Panc1 (cell line): Measurements from ENCODE around the gene EAF2. TPM values are rescaled to one million over a fixed set of nuclear protein-coding genes. Genes with fewer than 3 reads are reported as not detected.

Source experiments
- ATAC-seq: fragments of 200-7000 bp; cut with Tn5 transposase; 2 replicates; pipeline ENCODE4 v1.9.1; 2020; ENCODE audit warnings: mild to moderate bottlenecking, moderate library complexity
- BruUV-seq: library from RNA; stranded (reverse); fragments of 400-500 nt; replicated peaks from 2 replicates; lab custom pipeline; 2021; lab: Mats Ljungman, UMichigan
- CTCF ChIA-PET: fragments of 300-600 bp; sonication (Branson Sonifier 250); formaldehyde crosslinking; loops from one replicate; lab custom pipeline; 2022; ENCODE audit warnings: antibody characterized with exemption; lab: Charles Lee
- POLR2A ChIA-PET: fragments of 300-600 bp; sonication (Branson Sonifier 250); formaldehyde crosslinking; loops from one replicate; lab custom pipeline; 2022; ENCODE audit warnings: antibody characterized with exemption; lab: Charles Lee
- DNase-seq: peaks from one replicate; pipeline ENCODE4 v3.0.0-alpha.2; 2010; ENCODE audit warnings: low read depth, low spot score
- H3K27ac ChIP-seq: 2 replicates; pipeline ENCODE4 v1.5.1; 2011; ENCODE audit warnings: mild to moderate bottlenecking, low read length, inconsistent platforms
- H3K27me3 ChIP-seq: fragments of 200-500 bp; sonication (Bioruptor generic); 2 replicates; pipeline ENCODE4 v1.6.0; 2014; ENCODE audit warnings: low read length, inconsistent platforms; ENCODE audit not compliant: control insufficient read depth, insufficient read depth
- H3K36me3 ChIP-seq: fragments of 200-500 bp; sonication (Bioruptor generic); 2 replicates; pipeline ENCODE4 v1.5.1; 2014; ENCODE audit warnings: inconsistent platforms, mild to moderate bottlenecking, low read length, moderate library complexity; ENCODE audit not compliant: control insufficient read depth, insufficient read depth
- H3K4me1 ChIP-seq: 2 replicates; pipeline ENCODE4 v1.5.1; 2011; ENCODE audit warnings: inconsistent platforms, mild to moderate bottlenecking, low read length, moderate library complexity; ENCODE audit not compliant: control insufficient read depth, insufficient read depth
- H3K4me3 ChIP-seq, 2 experiments: 2 replicates each; pipeline ENCODE4 v1.5.1; 2011 to 2012; ENCODE audit warnings: low read depth in 2 of 2, low read length in 2 of 2, mild to moderate bottlenecking in 2 of 2, inconsistent platforms in 1 of 2, moderate library complexity in 1 of 2
- H3K9me3 ChIP-seq: fragments of 200-500 bp; sonication (Bioruptor generic); 2 replicates; pipeline ENCODE4 v1.5.1; 2014; ENCODE audit warnings: low read depth, mild to moderate bottlenecking, inconsistent platforms, low read length, moderate library complexity; ENCODE audit not compliant: control insufficient read depth, insufficient read depth
- POLR2AphosphoS5 ChIP-seq: IDR thresholded peaks from 2 replicates; pipeline ENCODE4 v1.6.1; 2012; ENCODE audit warnings: mild to moderate bottlenecking, low read depth, low read length, moderate library complexity
- SIN3A ChIP-seq: IDR thresholded peaks from 2 replicates; pipeline ENCODE4 v1.6.1; 2012; ENCODE audit warnings: low read depth, mild to moderate bottlenecking, low read length, moderate library complexity, borderline replicate concordance; ENCODE audit not compliant: insufficient read depth
- TCF7L2 ChIP-seq: IDR thresholded peaks from 2 replicates; pipeline ENCODE4 v1.6.1; 2011; ENCODE audit warnings: mild to moderate bottlenecking, low read depth, low read length, inconsistent platforms
- in situ Hi-C: cut with HindIII; loops from 2 replicates; pipeline ENCODE4 v1.10.0; 2016; ENCODE audit warnings: low sequenced_read_pairs, low pct_unique_long_range_greater_than_20kb
- intact Hi-C: fragments of 100-400 bp; cut with micrococcal nuclease; formaldehyde crosslinking; loops from one replicate; pipeline ENCODE4 v1.10.0; 2022; ENCODE audit not compliant: unreplicated experiment
- total RNA-seq: library from RNA; stranded (reverse); gene quantifications from one replicate; pipeline ENCODE4 v1.2.1, GENCODE V29; 2021; ENCODE audit not compliant: unreplicated experiment
- TF ChIP-seq, protein P1 (sequence below): fragments of 450-650 bp; IDR thresholded peaks from 2 replicates; pipeline ENCODE4 v1.5.1; 2017; ENCODE audit warnings: mild to moderate bottlenecking
- TF ChIP-seq, protein P2 (sequence below), 2 experiments: IDR thresholded peaks; 2 replicates each; pipeline ENCODE4 v1.6.1; 2011 to 2012; ENCODE audit warnings: low read depth in 2 of 2, control low read depth in 1 of 2, low read length in 1 of 2, mild to moderate bottlenecking in 1 of 2, moderate library complexity in 1 of 2; ENCODE audit not compliant: insufficient read depth in 1 of 2

EAF2 gene
- total RNA-seq, 1 experiment from 2014 or later = 5.3 TPM

DNA sequence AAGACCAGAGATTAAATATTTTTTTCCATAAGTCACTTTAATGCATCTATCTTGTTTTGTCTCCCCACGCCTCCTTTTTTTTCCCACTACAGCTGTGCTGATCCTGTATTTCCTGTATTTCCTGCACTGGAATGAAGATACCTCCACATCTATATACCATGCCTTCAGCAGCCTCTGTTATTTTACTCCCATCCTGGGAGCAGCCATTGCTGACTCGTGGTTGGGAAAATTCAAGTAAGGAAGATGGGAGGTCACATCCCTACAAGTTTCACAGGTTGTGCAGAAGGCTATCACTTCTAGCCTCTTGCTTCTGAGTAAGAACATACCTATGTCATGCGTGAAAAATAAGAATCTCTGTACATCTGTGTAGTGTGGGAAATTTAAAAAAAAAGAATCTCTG is 62.3 kb downstream of the EAF2 start:
- BruUV-seq = no TSS peak
- POLR2A ChIA-PET = no interaction called here
- TF ChIP-seq SIN3A (no peak), POLR2AphosphoS5 (no peak), TCF7L2 (no peak)
- TF ChIP-seq, protein P1, sequence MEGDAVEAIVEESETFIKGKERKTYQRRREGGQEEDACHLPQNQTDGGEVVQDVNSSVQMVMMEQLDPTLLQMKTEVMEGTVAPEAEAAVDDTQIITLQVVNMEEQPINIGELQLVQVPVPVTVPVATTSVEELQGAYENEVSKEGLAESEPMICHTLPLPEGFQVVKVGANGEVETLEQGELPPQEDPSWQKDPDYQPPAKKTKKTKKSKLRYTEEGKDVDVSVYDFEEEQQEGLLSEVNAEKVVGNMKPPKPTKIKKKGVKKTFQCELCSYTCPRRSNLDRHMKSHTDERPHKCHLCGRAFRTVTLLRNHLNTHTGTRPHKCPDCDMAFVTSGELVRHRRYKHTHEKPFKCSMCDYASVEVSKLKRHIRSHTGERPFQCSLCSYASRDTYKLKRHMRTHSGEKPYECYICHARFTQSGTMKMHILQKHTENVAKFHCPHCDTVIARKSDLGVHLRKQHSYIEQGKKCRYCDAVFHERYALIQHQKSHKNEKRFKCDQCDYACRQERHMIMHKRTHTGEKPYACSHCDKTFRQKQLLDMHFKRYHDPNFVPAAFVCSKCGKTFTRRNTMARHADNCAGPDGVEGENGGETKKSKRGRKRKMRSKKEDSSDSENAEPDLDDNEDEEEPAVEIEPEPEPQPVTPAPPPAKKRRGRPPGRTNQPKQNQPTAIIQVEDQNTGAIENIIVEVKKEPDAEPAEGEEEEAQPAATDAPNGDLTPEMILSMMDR = no peak
- TF ChIP-seq, protein P2, sequence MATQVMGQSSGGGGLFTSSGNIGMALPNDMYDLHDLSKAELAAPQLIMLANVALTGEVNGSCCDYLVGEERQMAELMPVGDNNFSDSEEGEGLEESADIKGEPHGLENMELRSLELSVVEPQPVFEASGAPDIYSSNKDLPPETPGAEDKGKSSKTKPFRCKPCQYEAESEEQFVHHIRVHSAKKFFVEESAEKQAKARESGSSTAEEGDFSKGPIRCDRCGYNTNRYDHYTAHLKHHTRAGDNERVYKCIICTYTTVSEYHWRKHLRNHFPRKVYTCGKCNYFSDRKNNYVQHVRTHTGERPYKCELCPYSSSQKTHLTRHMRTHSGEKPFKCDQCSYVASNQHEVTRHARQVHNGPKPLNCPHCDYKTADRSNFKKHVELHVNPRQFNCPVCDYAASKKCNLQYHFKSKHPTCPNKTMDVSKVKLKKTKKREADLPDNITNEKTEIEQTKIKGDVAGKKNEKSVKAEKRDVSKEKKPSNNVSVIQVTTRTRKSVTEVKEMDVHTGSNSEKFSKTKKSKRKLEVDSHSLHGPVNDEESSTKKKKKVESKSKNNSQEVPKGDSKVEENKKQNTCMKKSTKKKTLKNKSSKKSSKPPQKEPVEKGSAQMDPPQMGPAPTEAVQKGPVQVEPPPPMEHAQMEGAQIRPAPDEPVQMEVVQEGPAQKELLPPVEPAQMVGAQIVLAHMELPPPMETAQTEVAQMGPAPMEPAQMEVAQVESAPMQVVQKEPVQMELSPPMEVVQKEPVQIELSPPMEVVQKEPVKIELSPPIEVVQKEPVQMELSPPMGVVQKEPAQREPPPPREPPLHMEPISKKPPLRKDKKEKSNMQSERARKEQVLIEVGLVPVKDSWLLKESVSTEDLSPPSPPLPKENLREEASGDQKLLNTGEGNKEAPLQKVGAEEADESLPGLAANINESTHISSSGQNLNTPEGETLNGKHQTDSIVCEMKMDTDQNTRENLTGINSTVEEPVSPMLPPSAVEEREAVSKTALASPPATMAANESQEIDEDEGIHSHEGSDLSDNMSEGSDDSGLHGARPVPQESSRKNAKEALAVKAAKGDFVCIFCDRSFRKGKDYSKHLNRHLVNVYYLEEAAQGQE (IDR thresholded peaks at IDR 0.05; ENCODE audit: insufficient read depth in 1 of 2, low read depth in 2 of 2, low read length in 1 of 2) = no peak
- Histone ChIP-seq H3K4me3 (no peak overlapping the region), H3K36me3 (no peaks in the 10 kb centered on the region), H3K9me3 (no peaks in the 10 kb centered on the region), H3K4me1 (no peaks in the 10 kb centered on the region), H3K27ac (no peak overlapping the region), H3K27me3 (no peaks in the 10 kb centered on the region)
- DNase-seq (no peak), ATAC-seq (no peak)
- in situ Hi-C loops = no loop called here
- intact Hi-C loops = no loop called here
- CTCF ChIA-PET = no interaction called here

DNA sequence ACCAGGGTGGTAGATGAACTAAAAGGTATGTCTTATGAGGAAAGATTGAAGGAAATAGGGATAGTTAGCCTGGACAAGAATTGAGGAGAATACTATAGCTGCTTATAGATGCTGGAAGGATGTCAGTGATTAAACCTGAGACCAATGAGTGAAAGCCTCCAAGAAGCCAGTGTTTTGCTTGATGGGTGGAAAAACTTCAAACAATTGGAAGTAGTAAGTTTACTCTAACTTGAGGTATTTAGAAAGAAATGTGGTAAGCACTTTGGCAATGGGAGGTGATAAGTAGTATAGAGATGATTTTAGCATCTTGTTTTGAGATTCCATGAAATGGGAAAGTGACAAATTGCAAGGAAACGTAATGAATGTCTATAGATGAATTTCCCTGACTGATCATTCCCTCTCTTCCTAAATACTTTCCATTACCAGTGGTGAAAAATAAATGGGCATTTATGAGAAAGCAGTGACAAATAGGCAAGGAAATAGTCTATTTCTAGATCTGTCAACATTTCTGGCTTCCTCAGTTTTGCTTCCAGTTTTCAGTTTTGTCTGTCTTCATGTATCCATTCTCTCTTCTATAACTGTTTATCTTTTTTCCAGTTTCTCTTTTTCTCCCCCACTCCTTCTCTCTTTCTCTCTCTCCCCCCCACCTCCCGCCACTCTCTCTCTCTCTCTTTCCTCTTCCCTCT is 78.4 kb downstream of the EAF2 start:
- CTCF ChIA-PET = no interaction called here
- Histone ChIP-seq H3K27me3 (no peaks in the 10 kb centered on the region), H3K9me3 (no peaks in the 10 kb centered on the region), H3K36me3 (no peaks in the 10 kb centered on the region), H3K27ac (no peak overlapping the region), H3K4me3 (no peak overlapping the region), H3K4me1 (no peaks in the 10 kb centered on the region)
- TF ChIP-seq POLR2AphosphoS5 (no peak), TCF7L2 (no peak), SIN3A (no peak)
- TF ChIP-seq, protein P2 (IDR thresholded peaks at IDR 0.05; ENCODE audit: insufficient read depth in 1 of 2, low read depth in 2 of 2, low read length in 1 of 2) = no peak
- TF ChIP-seq, protein P1 = no peak
- BruUV-seq = no TSS peak
- ATAC-seq (no peak), DNase-seq (no peak)
- in situ Hi-C loops = no loop called here
- POLR2A ChIA-PET = no interaction called here
- intact Hi-C loops = no loop called here
